Endothelial cell (in vitro differentiated cells): ENCODE results near the gene CLCNKA. TPM values are rescaled to one million over a fixed set of nuclear protein-coding genes. Genes with fewer than 3 reads are reported as not detected.

Experiments
- DNase-seq: peaks from one replicate; pipeline ENCODE4 v3.0.0; 2021; ENCODE audit warnings: low spot score
- H3K27ac Mint-ChIP-seq: one replicate; pipeline ENCODE4 v1.8.0; 2021; ENCODE audit warnings: mixed read lengths, inconsistent platforms; ENCODE audit not compliant: unreplicated experiment
- H3K27me3 Mint-ChIP-seq: one replicate; pipeline ENCODE4 v1.8.0; 2021; ENCODE audit warnings: mild to moderate bottlenecking, moderate library complexity, mixed read lengths, inconsistent platforms; ENCODE audit not compliant: unreplicated experiment
- H3K36me3 Mint-ChIP-seq: one replicate; pipeline ENCODE4 v1.8.0; 2021; ENCODE audit warnings: mild to moderate bottlenecking, low read depth, mixed read lengths, inconsistent platforms; ENCODE audit not compliant: unreplicated experiment
- H3K4me1 Mint-ChIP-seq: one replicate; pipeline ENCODE4 v1.8.0; 2021; ENCODE audit warnings: mild to moderate bottlenecking, mixed read lengths, inconsistent platforms; ENCODE audit not compliant: unreplicated experiment
- H3K4me3 Mint-ChIP-seq: one replicate; pipeline ENCODE4 v1.8.0; 2021; ENCODE audit warnings: mild to moderate bottlenecking, mixed read lengths, inconsistent platforms; ENCODE audit not compliant: unreplicated experiment
- H3K9me3 Mint-ChIP-seq: one replicate; pipeline ENCODE4 v1.8.0; 2021; ENCODE audit warnings: mixed read lengths, inconsistent platforms; ENCODE audit not compliant: unreplicated experiment
- CTCF ChIP-seq: fragments of 200-600 bp; sonication (generic); IDR thresholded peaks from one replicate; pipeline ENCODE4 v1.5.0; 2021; ENCODE audit warnings: antibody characterized with exemption; ENCODE audit not compliant: unreplicated experiment
- long read RNA-seq: library from polyadenylated mRNA; unstranded; transcript quantifications from one replicate; pipeline ENCODE4 v2.0.0, GENCODE V29; 2020; ENCODE audit not compliant: unreplicated experiment
- total RNA-seq: library from RNA; stranded (reverse); fragmentation: NEBNext Ultra II Directional; extraction: Animal tissue kit (Norgen Biotek cat#: 25700); gene quantifications from one replicate; pipeline ENCODE4 v1.2.1, GENCODE V29; 2021; ENCODE audit not compliant: unreplicated experiment

CLCNKA gene
- not detected for total RNA-seq
- long read RNA-seq: 0 reads

- TF ChIP-seq CTCF: no peak
- H3K36me3 Mint-ChIP-seq: no peaks in the 10 kb centered on the region
- peaks cover 16% of the 10 kb centered on the region for H3K27me3 Mint-ChIP-seq
- no peak within 1 kb of the TSS for H3K4me3 Mint-ChIP-seq
- no peaks in the 10 kb centered on the region for H3K9me3 Mint-ChIP-seq
- no peaks in the 10 kb centered on the region for H3K4me1 Mint-ChIP-seq
- H3K27ac Mint-ChIP-seq: no peak within 1 kb of the TSS
- DNase-seq: no peak
Measured at GRCh38 chr1:16021681-16022080, at the start of gene CLCNKA. Gene CLCNKA (plus strand): TSS chr1:16022036. CDS start chr1:16022620, 584 bp downstream.

GRCh38 chr1:15972409-15972808 is 49.4 kb upstream of the CLCNKA start:
- TF ChIP-seq CTCF: no peak
- H3K9me3 Mint-ChIP-seq: peaks cover 4% of the 10 kb centered on the region
- H3K27me3 Mint-ChIP-seq: peaks cover 4% of the 10 kb centered on the region
- no peak overlapping the region for H3K27ac Mint-ChIP-seq
- peaks cover 6% of the 10 kb centered on the region for H3K4me1 Mint-ChIP-seq
- DNase-seq: no peak
- H3K4me3 Mint-ChIP-seq: no peak overlapping the region
- H3K36me3 Mint-ChIP-seq: peaks cover 41% of the 10 kb centered on the region

- no peak for TF ChIP-seq CTCF
- Mint-ChIP-seq H3K4me3 (no peak overlapping the region), H3K27ac (no peak overlapping the region), H3K27me3 (peaks cover 4% of the 10 kb centered on the region), H3K9me3 (no peaks in the 10 kb centered on the region), H3K36me3 (peaks cover 33% of the 10 kb centered on the region), H3K4me1 (peaks cover 6% of the 10 kb centered on the region)
- no peak for DNase-seq
Measured at GRCh38 chr1:15973772-15974171, 48.1 kb upstream of the CLCNKA start.

GRCh38 chr1:15974855-15975254 is 47.0 kb upstream of the CLCNKA start:
- H3K4me3 Mint-ChIP-seq: peak overlapping the region; percentile 94
- H3K27me3 Mint-ChIP-seq: peaks cover 5% of the 10 kb centered on the region
- H3K36me3 Mint-ChIP-seq: peaks cover 29% of the 10 kb centered on the region
- no peak for DNase-seq
- no peak for TF ChIP-seq CTCF
- H3K27ac Mint-ChIP-seq: peak overlapping the region; percentile 85
- no peaks in the 10 kb centered on the region for H3K9me3 Mint-ChIP-seq
- H3K4me1 Mint-ChIP-seq: peaks cover 6% of the 10 kb centered on the region

GRCh38 chr1:15975358-15975804 is 46.5 kb upstream of the CLCNKA start:
- peaks cover 6% of the 10 kb centered on the region for H3K4me1 Mint-ChIP-seq
- H3K27ac Mint-ChIP-seq: peak overlapping the region; percentile 85
- H3K36me3 Mint-ChIP-seq: peaks cover 24% of the 10 kb centered on the region
- H3K27me3 Mint-ChIP-seq: peaks cover 5% of the 10 kb centered on the region
- H3K9me3 Mint-ChIP-seq: no peaks in the 10 kb centered on the region
- peak; percentile 78 for DNase-seq
- no peak for TF ChIP-seq CTCF
- peak overlapping the region; percentile 94 for H3K4me3 Mint-ChIP-seq
